ENCODE data around the gene SCARB1. TPM values are rescaled to one million over a fixed set of nuclear protein-coding genes. Genes with fewer than 3 reads are reported as not detected.

The SCARB1 gene
- total RNA-seq, 1 experiment from 2014 or later, result 31.3 TPM

GRCh38 chr12:124753993-124754392 is 109.7 kb downstream of the SCARB1 start:
- Histone ChIP-seq H3T11ph (ENCODE audit: low read length) (no peak overlapping the region), H3K18ac (ENCODE audit: insufficient read length, low read depth, low read length) (no peak overlapping the region), H3K4me1 (ENCODE audit: insufficient read depth, low read length) (no peaks in the 10 kb centered on the region), H2BK120ac (ENCODE audit: low read depth, low read length, poor library complexity, severe bottlenecking) (no peak overlapping the region), H3K27ac (ENCODE audit: insufficient read length, low read depth, low read length) (no peak overlapping the region), H3K4me2 (ENCODE audit: insufficient read depth, insufficient read length, low read length) (no peak overlapping the region), H4K8ac (replicated peaks; ENCODE audit: insufficient read length, low read depth, low read length) (no peak overlapping the region), H2AK5ac (ENCODE audit: insufficient read length, low read length) (no peak overlapping the region), H3K23ac (ENCODE audit: insufficient read length, low read depth, low read length) (no peak overlapping the region), H2BK5ac (ENCODE audit: insufficient read length, low read length) (no peak overlapping the region), H3K23me2 (ENCODE audit: insufficient read length, low read depth, low read length, poor library complexity, severe bottlenecking) (no peaks in the 10 kb centered on the region), H4K20me1 (ENCODE audit: control insufficient read depth, insufficient read depth, insufficient read length) (no peaks in the 10 kb centered on the region), H3K4ac (ENCODE audit: low read depth, low read length) (no peak overlapping the region), H4K91ac (ENCODE audit: insufficient read length, low read depth, low read length) (no peak overlapping the region), H2AFZ (ENCODE audit: low read length) (no peak overlapping the region), H2BK12ac (ENCODE audit: insufficient read length, low read depth, low read length) (no peak overlapping the region), H2BK20ac (ENCODE audit: low read depth, low read length, poor library complexity, severe bottlenecking) (no peak overlapping the region), H3K56ac (ENCODE audit: insufficient read length, low read depth, low read length) (no peak overlapping the region), H2BK15ac (ENCODE audit: low read depth, low read length) (no peak overlapping the region), H3K79me1 (ENCODE audit: insufficient read depth, low read depth, low read length, poor library complexity, severe bottlenecking) (no peaks in the 10 kb centered on the region), H3K79me2 (ENCODE audit: insufficient read depth, low read length) (no peaks in the 10 kb centered on the region), H3K27me3 (ENCODE audit: insufficient read depth, low read length) (no peaks in the 10 kb centered on the region), H4K5ac (ENCODE audit: insufficient read length, low read depth, low read length) (no peak overlapping the region), H3K14ac (ENCODE audit: insufficient read depth, low read length) (no peak overlapping the region), H3K9me3 (ENCODE audit: control insufficient read depth, low read depth, low read length) (no peaks in the 10 kb centered on the region), H3K9ac (ENCODE audit: extremely low read depth, insufficient read length, low read length) (no peak overlapping the region)
- Mint-ChIP-seq H3K27ac (no peak overlapping the region), H3K4me1 (peaks cover 29 to 31% of the 10 kb centered on the region in 2 experiments), H3K27me3 (ENCODE audit: low read depth) (peaks cover 19% of the 10 kb centered on the region), H3K4me3 (no peak overlapping the region), H3K36me3 (ENCODE audit: insufficient read depth in 1 of 3, low read depth in 3 of 3) (peaks cover 7 to 31% (median 20%) of the 10 kb centered on the region in 3 experiments; a peak in 6 of 7 replicates), H3K9me3 (peaks cover 25 to 31% of the 10 kb centered on the region in 2 experiments)
- TF ChIP-seq CTCF (conservative IDR thresholded peaks at IDR 0.05), result no peak
- no CpG with 5 or more reads among the region's 4 CpGs for WGBS (ENCODE audit: extremely low coverage, insufficient read length, low lambda C conversion rate)
- DNase-seq, result no peak
